Activated gamma-delta T cell (primary cell): Measurements from ENCODE around the gene PTPRK.

Experiments
- DNase-seq: peaks from one replicate; lab custom pipeline; 2025; lab: John Stamatoyannopoulos, UW

Gene PTPRK

DNA sequence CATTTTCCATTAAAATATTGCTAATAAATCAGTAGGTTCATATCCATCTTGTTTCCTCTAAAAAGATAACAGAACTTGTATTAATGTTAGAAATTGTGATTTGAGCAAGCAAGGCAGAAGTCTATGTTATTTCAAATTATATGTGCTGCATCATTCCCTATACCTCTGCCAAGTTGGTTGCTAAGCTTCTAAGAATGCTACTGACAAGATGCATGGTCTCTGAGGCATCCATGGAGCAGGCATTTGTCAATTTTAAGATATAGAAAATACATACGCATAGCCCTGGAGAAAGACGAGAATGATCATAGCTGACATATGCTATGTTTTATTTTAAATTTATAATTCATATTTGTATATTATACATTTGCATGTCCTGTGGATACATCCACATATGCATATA, 451.2 kb downstream of the PTPRK start:
- DNase-seq = no peak

DNA sequence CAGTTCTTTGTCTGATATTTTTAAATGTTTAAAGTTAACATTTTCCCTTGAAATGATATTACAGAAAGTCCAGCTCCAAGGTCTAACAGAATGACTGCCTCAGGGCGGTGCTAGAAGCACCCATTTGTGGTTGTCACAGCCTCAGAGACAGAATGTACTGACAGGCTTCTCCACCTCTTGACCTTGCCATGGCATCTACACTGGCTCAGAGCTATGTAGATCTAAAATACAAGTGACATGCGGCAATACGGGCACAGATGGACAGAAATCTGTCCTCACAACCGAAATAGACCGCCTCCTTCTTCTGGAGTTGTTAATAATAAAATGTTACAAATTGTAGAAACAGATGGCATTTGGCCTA, 452.3 kb downstream of the PTPRK start:
- no peak for DNase-seq

DNA sequence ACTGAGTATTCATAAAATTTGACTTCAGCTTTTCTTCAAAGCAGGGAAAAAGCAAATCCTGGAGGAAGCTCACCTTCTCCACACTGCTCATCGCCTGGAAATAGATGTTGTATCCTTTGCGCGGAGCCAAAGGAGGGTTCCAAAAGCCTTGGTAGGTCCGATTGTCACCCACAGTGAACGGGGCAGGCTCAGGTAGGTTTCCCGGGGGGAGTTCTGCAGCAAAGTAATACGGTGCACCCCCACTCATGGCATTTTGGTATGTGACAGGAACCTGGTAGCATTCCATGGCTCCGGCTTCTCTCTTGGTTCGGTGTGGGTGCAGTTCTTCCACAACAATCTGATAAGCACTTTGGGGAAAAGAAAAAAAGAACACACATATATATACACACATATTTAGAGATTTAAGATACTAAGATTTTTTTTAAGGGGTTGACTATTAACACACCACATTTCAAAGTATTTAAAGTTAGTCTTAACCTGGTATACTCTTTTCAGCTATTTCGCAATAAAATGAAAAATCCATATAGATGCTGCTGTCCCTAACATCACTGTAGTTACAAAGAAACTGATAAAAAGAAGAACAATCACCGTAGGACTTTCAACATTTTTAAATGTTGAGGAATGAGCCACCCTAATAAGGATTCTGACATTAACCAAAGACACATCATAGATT, 452.8 kb downstream of the PTPRK start:
- DNase-seq = no peak

- DNase-seq = no peak
Measured at GRCh38 chr6:128065072-128065471, 455.3 kb downstream of the PTPRK start.

GRCh38 chr6:128064540-128064895, 455.9 kb downstream of the PTPRK start:
- DNase-seq = no peak

GRCh38 chr6:128063850-128064539, 456.4 kb downstream of the PTPRK start:
- no peak for DNase-seq

- no peak for DNase-seq
Measured at GRCh38 chr6:128062882-128063603, 457.4 kb downstream of the PTPRK start.

DNA sequence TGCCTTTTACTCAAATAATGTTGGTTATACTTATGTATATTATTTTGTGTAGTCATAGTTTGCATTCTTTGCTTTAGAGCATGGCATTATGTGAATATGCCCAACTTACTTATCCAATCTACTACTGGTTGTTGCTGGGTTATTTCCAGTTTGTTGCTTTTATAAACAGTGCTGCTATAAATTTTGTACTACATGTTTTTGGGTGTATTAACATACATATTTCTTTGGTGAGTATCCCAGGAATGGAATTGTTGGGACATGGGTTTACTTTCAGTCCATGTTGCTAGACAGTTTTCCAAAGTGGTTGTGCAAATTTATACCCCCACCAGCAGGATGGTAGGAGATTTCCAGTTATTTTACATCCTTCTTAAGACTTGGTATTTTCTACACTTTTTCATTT, 462.5 kb downstream of the PTPRK start:
- no peak for DNase-seq

DNA sequence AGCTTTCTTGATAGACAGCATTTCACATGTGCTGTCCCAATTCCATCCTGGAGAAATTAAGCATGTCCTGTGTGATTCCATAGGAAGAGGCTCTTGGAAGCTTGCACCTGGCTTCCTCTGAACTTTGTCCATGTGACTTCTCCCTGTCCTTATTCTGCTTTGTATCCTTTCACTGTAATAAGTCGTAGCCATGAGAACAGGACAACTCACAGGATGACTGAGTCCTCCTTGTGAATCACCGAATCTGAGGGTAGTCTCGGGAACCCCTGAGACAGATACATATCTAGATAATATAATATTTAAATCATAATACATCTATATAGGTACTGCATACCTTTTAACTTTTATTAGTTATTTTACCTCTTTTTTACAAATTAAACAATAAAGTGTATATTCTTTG, 462.9 kb downstream of the PTPRK start:
- no peak for DNase-seq

DNA sequence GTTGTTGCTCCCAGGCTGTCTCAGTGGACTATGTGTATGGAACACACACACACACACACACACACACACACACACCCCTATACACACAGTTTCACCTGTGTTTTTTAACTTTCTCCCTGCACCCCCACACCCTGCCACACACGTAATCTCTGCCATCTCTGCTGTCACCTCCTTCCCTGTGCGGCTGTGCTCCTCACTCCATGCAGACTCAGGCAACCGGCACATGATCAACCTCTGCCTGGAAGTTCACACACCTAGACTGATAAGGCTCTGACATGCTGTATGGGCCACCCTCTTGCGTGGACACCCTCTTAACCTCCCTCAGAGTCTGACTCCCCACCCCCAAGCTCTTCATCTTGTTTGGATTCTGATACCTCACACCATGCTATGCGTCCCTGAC, 467.3 kb downstream of the PTPRK start:
- DNase-seq = no peak

DNA sequence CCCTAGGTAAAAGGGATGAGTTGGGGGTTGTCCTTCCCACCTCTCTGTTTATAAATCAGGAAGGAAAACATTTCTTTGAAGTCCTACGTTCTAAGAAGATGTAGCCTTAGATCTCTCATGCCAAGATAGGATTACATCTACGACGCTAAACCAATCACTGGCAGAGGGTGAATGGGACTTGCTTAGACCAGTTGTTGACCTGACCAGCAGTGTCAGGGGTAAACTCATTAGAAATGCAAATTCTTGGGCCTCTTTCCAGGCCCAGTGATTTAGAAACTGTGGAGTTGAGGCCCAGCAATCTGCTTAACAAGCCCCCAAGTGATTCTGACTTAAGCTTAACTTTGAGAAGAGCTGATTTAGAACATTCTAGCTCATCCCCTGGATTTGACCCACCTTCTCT, 472.4 kb downstream of the PTPRK start:
- no peak for DNase-seq

- DNase-seq = no peak
Measured at GRCh38 chr6:128046033-128046432, 474.4 kb downstream of the PTPRK start.

DNA sequence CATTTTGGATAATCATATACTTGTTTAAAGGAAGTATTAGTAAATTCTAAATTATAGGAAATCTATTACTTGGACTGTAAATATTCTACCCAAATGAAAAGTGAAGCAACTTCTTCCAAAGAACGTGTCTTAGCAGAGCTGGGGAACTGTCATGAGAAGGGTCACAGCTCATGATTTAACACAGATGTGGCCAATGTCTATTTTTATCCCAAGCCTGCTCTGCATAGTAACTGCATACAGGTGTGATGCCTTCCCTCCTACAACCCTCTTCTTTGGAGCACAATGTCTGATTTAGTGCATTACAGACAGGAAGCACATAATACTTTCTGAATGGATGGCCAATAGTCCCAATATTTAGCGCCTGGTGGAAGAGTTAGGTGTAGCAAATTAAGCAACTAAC, 480.9 kb downstream of the PTPRK start:
- no peak for DNase-seq

DNA sequence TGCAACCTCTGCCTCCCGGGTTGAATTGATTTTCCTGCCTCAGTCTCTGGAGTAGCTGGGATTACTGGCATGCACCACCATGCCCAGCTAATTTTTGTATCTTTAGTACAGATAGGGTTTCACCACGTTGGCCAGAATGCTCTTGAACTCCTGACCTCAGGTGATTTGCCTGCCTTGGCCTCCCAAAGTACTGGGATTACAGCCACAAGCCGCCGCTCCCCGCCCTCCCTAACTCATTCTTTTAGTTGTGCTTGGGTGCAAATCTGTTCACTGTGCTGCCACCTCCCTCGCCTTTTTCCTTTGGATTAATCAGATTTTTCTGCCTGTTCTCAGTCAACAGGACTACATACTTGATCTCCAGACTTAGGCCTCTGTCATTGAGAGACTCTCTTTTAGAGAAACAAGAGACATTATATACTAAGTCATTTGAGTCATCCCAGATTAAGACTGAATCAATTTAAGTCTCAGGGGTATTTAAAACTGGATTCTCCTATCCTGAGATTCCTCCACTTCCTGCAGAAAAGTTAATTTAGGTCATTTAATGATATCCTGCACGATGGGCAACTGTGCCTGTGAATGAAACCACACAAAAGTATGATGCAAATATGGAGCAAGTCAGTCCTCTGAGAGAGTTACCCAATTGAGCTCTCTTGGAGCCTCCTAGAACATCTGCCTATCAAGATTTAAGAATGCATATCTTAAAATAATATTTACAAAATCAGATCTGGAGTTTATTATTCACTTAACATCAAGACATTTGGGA, 483.4 kb downstream of the PTPRK start:
- DNase-seq = no peak

- no peak for DNase-seq
Measured at GRCh38 chr6:128033156-128033555, 487.2 kb downstream of the PTPRK start.

DNA sequence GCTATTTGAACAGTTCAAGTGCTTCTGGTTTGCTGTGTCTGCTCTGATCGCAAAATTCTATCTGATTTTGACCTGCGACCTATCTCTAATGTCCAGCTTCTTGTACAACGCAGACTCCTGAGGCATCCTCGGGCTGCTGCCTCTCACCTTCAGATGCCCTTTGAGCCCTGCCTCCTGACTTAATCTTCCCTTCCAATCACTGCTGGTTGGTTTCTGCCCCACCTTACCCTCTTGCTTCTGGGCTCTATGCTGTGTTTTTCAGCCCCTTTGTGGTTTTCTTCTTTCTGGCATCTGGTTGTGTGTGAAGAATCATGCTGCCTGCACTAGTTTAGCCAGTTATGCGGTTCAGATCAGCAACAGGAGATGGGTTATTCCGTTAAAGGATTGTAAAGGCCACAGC, 488.4 kb downstream of the PTPRK start:
- no peak for DNase-seq

DNA sequence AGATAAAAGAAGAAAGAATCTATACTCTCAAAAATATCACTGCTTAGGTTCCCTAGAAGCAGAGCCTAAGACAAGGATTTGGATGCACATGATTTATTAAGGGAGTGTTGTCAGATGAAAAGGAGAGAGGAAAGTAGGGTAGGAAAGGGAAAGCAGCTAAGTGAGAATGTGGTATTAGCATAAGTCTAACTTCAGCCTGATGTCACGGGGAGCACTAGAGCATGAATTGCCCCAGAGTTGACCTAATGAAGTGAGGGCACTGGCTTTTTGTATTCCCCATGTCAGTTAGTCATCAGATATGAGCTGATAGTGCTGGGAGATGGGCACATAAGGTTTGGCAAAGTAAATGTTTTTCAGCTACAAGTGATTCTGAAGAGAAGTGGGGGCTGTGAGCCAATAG, 490.6 kb downstream of the PTPRK start:
- no peak for DNase-seq

DNA sequence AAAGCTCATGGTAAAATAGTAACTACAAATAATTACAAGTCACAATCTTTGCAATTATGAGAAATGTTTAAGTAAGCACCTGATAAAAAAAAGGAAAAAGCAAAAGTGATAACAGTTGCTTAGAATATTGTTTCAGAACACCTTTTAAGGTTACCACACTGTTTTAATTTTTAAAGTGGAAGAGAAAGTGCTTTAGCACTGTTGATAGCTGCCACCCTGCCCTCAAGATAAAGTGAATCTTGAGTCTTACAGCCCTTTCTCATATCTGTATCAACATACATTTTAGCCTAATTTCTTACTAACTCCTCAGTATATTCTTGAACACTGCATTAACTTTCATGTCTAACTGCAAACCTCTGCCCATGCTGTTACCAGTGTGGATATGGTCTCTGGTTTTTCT, 492.2 kb downstream of the PTPRK start:
- DNase-seq = no peak

GRCh38 chr6:128025478-128025877, 494.9 kb downstream of the PTPRK start:
- no peak for DNase-seq

- DNase-seq = no peak
Measured at GRCh38 chr6:128024969-128025368, 495.4 kb downstream of the PTPRK start.

DNA sequence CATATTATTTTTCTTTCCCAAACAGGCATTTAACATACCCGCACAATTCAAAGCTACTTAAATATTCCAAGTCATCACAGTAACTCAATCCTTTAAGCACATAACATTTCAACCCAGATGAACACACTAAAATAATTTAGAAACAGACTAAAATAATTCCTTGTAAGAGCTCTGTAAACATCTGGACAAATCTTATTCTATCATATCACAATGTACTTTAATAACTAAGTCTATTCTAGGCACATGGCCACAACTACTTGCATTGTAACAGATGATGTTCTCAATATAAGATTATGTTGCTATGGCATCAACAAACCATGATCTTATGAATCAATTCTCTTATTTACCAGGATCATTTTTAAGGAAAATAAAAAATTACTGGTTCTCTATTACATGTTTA, 496.4 kb downstream of the PTPRK start:
- no peak for DNase-seq

GRCh38 chr6:128018821-128019220, 501.6 kb downstream of the PTPRK start:
- DNase-seq = no peak

DNA sequence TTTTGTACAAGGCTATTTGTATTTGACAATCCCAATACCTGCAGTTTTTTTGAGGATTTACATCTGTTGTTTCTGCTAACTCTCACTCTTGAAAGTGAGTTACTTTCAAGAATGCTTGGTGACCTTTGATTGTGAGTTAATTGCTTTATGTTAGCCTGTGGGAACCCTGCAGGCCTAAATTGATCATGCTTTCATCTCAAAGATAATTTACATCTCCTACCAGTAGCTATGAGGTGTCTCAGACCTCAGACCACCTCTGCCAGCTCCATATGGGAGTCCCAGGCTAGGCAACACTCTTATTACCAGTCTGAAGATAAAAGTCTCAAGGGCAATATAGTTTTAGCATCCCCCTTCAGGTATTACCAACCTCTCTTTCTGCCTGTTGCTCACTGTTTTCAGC, 503.1 kb downstream of the PTPRK start:
- DNase-seq = no peak
